HG02623 (cell line): Measurements from ENCODE around the gene RAP1B.

Source experiments
- ATAC-seq: cut with Tn5 transposase; IDR thresholded peaks from one replicate; pipeline ENCODE4 v1.9.1; 2021; ENCODE audit warnings: moderate library complexity; ENCODE audit not compliant: unreplicated experiment

RAP1B gene

DNA sequence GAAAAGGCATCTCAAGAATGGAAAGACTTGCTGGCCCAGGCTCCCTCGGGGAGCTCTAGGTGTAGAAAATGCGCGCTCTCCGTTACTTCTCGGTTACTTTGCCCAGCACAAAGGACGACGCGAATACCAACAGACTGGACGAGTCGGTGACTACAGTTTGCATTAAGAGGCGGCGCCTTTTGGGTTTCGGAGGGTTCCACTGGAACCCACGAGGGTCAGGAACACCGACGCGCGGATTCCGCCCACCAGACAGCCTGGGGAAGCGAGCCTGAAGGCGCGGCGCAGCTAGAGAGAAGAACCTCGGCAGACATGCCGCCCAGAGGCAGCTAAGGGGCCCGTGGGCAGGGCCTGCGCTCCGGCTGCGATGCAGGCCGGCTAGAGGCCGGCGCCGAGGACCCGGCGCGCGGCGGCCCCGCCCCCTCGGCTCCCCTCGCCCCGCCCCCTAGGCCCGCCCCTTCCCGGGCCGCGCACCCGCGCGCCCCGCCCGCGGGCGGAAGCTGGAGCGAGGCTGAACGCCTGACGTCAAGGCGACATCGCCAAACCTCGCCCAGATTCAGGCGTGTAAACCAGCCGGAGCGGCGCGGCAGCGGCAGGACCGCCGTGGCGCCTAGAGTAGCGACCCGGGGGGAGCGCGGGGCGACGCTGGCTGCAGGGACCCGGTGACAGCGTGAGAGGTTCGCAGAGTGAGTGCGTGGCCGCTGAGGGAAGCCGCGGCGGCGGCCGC lies at the start of gene RAP1B:
TSS of gene RAP1B (plus strand) at position 530 of the 724 bp plus-strand sequence. CDS start 37,826 bp downstream, outside the sequence.
- ATAC-seq = peak; percentile 79

DNA sequence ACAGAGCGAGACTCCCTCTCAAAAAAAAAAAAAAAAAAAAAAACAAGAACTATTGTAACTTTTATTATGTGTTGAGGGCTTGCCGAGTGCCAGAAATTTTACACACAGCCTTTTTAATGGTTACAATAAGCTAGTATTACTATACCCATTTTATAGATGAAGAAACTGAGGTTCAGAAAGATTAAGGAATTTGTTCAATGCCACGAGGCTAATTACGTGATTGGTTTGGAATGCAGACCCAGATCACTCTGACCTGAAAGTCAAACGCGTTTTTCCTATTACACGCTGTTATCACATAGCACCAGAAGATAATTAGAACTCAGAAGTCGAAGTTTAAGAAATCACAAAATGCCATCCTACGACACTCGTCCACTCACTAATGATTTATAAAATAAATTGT lies 48.9 kb upstream of the RAP1B start:
- no peak for ATAC-seq

DNA sequence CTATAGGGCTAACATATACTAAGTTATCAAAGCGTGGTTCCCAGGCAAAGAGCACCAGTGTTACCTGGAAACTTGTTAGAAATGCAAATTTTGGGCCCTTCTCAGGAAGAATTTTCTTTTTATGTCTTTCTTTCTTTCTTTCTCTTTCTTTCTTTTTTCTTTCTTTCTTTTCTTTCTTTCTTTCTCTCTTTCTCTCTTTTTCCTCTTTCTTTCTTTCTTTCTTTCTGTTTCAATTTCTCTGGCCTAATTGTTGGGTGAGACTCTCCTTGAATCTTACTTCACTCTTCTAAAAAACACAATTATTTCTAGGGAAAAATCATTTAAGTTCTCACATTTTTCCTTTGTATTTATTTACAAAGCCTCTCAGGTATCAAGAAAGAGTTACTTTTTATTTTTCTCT lies 46.5 kb upstream of the RAP1B start:
- ATAC-seq = no peak

DNA sequence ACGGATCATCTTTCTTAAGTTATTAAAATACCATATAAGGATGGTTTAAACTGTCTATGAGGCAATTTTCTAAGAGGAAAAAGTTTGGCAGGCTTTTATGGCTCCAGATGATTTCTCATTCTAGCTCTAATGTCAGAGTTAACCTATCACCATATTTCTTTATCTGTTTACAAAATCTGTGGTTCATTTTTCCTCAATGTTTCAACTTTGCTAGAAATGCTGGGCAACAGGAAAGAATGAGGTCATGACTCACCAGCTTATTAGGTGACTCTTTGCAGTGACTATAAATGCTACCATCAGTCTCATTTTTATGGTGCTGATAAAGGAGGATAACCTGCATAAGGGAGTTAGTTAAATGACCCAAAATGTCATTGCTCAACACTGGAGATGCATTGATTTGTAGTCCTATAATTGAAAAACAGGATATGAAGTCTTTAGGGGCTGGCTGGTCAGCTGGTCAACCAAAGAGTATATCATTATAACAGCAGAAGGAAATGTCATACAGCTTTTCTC lies 45.3 kb upstream of the RAP1B start:
- ATAC-seq = no peak

DNA sequence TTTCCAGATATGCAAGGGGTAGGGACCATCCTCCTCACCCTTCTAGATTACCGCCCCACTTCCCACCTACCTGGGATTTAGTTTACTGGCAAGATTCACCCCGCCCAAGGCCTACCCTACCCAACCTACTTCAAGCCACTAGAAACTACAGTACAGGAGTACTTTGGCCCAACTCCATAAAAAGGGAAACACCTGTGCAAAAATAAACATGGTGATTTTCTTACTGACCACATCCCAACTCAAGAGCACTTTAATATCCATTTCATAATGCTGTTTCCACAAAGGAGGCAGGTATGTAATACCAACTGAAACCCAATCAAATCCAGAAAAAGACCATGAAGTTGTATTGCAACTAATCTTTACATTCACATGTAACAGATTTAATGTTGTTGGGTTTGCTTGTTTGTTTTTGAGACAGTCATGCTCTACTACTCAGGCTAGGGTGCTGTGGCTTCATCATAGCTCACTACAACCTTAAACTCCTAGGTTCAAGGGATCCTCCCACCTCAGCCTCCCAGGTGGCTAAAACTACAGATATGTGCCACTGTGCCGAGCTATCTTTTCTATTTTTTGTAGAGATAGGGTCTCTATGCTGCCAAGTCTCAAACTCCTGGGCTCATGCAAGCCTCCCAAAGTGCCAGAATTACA lies 41.7 kb upstream of the RAP1B start:
- no peak for ATAC-seq

DNA sequence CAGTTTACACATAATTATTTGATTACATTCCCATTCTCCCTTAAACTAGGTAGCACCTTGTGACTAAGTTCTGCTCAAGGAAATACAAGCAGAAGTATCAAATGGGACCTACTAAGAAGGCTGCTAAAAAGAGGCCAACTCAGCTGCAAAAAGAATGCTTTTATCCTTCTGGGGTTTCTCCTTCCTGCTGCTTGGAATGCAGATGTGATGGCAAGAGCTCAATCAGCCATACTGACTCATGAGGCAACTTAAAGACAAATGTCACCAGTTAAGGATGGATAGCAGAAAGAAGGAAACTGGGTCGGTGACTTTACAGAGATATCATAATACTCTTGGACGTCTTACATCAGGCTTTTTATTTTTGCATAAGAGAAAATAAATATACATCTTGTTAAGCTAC lies 38.0 kb upstream of the RAP1B start:
- ATAC-seq = no peak

DNA sequence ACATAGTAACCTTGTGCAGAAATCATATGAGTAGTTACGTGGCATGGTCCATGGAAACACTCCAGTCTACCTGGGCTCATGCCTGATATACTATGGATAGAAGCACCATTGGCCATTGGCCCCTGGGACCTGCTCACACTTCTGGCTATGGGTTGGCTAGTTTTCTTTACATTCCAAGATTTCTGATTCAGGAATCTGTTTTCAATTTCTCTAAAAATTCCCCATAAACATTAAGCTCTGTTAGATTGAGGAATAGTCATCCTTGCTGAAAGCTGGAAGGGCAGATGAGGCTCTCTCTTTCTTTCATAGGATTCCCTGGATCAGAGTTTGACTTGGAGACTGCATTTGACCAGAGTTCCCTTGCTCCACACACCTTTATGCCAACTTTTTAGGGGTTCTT lies 37.3 kb upstream of the RAP1B start:
- ATAC-seq = no peak

DNA sequence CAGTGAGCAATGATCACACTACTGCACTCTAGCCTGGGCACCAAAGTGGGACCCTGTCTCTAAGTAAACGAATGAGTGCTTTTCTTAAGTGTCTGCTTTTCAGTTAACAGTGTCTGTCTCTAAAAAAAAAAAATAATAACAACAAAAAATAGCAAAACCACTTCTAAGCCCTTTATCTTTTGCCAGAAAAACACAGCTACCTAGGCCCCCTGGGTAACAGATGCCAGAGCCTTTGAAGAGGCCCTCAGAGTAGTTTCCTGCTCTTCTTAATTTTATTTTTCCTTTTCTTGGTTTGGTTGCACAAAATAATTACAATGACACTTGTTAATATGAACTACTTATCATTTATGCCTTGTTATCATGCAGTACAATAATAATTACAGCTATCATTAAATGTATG lies 32.8 kb upstream of the RAP1B start:
- ATAC-seq = no peak

DNA sequence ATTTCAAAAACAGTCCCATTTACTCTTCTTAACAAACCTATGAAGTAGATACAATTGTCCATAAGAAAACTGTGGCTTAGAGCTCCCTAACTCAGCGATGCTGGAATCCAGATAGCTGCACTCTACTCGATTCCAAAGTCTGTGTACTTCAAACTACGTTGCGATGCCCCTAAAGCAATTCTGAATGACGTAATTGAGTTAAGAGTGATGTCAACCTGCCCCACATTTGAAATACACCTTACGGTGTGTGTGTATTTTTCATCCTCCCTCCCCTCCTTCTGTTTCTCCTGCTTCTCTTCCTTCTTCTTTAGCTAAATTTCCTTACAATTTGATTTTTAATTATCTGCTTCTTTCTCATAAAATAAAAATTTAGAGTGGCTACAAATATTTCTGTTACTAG lies 31.9 kb upstream of the RAP1B start:
- no peak for ATAC-seq

DNA sequence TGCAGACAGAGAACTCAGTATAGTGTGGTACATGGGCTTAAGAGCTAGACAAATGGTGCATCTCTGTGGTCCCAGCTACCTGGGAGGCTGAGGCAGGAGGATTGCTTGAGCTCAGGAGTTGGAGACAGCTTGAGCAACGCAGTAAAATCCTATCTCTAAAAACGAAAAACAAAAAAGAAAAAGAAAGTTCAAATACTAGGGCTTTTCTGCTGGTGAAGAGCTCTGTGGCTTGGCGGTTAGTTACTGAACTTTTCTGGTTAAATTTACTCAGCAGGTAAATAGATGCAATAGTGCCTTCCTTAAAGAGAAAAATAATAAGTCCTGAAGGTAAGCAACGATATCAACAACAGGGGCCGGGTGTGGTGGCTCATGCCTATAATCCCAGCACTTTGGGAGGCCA lies 31.4 kb upstream of the RAP1B start:
- ATAC-seq = no peak

DNA sequence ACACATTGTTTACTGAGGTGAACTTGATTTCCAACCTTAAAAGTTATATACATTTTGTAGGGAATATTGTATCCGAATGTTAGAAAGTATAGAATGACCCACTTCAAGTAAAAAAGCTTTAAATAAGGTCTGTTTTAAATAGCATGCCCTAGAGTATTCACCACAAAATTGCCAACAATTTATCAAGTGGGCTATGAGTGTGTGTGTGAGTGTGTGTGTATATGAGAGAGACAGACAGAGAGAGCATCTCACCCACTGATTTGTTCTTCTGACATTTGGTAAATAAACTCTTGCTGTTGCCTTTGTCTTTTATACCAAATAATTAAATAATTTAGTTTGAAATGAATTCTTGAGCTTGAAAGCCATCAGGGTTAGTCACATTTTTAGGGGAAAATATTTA lies 29.8 kb upstream of the RAP1B start:
- ATAC-seq = no peak

DNA sequence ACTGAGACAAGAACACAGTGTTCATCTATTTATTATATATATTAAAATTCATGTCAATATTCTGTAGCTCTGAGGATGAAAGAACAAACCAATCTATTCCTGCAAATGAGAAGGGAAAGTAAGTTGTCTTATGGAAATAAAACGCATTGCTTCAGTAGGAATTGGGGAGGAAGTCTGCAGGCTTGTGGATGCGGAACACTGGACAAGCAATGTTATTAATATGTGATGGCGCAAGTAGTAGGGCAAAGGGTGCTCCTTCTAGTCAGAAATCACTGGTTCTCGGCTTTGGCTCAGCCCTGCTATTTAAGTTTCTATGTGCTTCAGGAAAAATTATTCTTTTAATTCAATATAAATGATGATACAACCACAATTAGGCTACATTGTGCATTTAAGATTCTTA lies 28.8 kb upstream of the RAP1B start:
- no peak for ATAC-seq

DNA sequence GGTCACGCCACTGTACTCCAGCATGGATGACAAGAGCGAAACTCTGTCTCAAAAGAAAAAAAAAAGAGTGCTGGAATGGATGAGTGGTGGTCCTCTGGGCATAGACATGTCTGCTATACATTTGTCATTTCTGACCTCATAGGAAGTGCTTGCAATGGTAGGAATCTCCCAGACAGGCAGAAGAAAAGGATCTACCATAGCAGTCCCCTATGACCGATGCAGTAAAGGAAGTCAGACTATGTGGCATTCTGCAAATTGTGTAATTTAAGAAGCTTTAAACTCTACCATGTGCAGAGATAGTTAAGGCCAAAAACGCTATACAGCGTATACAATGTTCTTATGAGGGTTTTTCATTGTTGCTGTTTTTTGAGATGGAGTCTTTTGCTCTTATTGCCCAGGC lies 24.7 kb upstream of the RAP1B start:
- no peak for ATAC-seq

DNA sequence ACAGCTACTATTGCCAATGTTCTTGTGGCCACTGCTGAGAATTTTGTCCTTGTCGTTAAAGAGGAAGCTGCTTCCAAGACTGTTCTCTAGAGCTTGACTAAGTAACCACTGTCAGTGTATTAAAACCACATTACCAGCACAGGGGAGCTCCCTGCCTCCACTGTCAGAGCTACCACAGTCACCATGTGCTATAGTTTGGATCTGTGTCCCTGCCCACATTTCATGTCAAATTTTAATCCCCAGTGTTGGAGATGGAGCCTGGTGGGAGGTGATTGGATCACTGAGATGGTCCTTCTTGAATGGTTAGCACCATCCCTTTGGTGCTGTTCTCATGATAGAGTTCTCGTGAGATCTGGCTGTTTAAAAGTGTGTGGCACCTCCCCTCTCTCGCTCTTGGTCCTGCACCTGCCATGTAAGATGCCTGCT lies 23.2 kb upstream of the RAP1B start:
- peak; percentile 73 for ATAC-seq

DNA sequence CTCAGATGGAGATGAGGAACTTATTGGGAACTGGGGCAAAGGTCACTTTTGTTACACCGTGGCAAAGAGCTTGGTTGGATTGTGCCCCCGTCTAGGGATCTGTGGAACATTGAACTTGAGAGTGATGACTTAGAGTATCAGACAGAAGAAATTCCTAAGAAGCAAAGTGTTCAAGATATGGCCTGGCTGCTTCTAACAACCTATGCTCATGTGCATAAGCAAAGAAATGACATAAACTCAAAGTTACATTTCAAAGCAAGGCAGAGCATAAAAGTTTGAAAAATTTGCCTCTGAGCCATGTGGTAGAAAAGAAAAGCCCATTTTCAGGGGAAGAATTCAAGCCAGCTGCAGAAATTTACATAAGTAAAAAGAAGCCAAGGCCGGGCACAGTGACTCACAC lies 21.5 kb upstream of the RAP1B start:
- no peak for ATAC-seq

DNA sequence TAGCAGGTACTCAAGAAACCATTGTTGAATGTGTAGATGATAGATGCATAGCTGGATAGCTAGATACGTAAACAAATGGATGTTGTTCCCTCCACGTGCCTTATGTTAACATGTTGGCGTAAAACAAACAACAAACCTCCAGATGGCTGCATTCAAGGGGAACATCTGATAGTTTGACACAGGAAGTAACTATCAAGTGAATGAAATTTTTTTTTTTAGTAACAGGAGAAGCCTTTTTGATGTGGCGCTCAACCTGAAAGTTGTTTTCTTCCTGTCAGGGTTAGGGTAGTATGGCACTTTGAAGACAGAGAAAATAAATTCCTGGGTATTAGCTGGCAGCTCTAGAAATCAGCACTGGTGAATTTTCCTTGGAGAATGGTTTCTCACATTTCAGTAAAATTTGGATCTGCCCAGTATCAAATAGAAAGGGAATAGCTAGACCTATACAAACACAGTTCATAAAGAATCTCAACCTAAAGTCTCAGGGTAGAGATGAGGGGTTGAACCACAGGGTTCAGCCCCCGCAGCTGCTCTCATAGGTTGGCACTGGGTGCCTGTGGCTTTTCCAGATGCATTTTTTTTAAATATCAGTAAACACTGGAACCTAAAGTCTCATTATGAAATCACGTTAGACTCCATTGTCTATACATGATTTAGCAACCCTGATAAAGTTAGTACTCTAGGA lies 18.8 kb upstream of the RAP1B start:
- ATAC-seq = no peak

DNA sequence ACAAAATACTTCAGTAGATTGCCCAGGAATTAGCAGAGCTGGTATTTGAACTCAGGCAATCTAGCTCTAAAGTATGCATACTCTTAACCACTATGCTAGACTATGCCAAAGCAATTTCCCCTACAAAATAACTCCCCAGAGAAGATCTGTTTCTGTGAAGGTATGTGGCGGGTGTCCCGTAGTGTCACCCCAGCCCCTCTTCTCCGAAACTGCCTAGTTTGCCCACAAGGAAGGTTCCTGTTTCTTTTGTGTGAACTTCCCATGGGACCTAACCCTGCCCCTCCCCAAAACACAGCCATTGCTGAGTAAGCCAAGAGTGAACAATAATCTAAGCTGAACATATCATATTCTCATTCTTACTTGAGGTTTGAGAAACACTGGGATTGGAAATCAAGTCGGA lies 15.5 kb upstream of the RAP1B start:
- ATAC-seq = no peak

DNA sequence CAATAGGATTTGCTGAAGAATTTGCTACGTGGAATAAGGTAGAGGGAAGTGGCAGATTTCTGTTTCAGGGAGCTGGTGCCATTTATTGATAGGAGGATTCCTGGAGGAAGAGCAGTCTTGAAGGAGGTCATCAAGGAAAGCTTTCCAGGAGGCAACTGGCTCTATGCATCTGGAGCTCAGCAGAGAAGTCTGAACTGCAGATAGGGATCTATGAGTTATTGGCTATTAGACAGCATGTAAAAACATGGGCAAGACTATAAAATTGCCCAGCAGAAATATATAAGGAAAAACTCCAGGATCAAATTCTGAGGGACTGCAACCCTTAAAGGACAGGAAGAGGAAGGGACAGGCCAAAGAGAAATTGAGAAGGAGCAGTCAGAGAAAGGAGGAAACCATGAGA lies 8.9 kb upstream of the RAP1B start:
- no peak for ATAC-seq

DNA sequence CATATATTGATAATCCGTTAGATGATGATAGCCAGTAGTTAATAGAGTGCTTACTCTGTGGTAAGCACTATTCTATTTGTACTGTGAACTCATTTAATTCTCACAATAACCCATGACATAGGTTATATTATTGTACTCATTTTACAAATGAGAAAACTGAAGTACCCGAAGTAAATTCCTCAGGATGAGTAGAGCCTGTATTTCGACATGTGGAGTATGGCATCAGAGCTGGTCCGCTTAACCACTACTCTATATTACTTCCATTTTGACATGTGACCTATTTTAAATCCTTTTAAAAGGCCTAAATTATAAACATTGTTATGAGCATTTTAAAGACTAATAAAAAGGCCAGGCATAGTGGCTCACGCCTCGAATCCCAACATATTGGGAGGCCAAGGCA lies 8.0 kb upstream of the RAP1B start:
- no peak for ATAC-seq

DNA sequence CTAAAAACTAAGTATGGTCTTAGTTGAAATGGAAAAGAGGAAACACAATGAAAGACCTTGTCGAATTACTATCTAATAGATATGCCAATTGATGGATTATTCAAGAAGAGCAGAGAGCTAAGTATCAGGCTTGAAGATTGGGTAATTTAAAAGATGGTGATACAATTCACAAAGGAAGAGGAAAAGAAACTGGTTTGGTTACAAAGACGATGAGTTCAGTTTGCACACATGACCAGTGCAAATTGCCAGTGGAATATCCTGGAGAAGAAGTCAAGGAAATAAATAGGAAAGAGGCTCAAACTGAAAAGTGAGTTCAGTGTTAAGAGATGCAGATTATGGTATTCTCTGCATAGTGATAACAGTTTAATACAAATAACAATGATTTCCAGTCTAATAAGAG lies 2.5 kb upstream of the RAP1B start:
- no peak for ATAC-seq

DNA sequence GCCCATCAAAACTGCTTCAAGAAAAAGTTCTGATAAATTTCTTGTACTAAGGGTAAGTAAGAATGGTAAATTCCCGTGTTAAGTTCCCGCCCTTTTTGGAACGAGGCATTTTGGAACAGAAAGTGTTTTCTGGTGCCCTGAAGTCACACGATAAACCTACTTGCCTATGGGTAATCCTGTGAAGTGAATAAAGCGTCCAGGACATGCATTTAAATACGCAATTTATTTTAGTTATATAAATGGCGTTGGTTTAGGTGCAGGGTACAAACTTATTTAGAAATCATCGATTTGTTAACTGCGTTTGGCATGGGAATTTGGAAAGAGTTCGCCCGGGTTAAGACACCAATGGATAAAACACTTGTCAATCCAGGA lies 715 bp upstream of the RAP1B start:
- ATAC-seq = no peak
